Right ventricle myocardium superior (tissue), 1 donor: Measurements from ENCODE around the gene PDCD1LG2. TPM values are rescaled to one million over a fixed set of nuclear protein-coding genes. Genes with fewer than 3 reads are reported as not detected.

ENCODE experiments used
- ATAC-seq: fragments of 200-7000 bp; cut with Tn5 transposase; one replicate; pipeline ENCODE4 v1.9.1; 2020; ENCODE audit warnings: mild to moderate bottlenecking; ENCODE audit not compliant: poor library complexity
- DNase-seq: peaks from one replicate; pipeline ENCODE4 v3.0.0-alpha.2; 2020
- intact Hi-C: fragments of 100-400 bp; cut with DNase I; formaldehyde crosslinking; loops from one replicate; pipeline ENCODE4 v1.11.2; 2022
- total RNA-seq: library from RNA; stranded (reverse); fragmentation: NEBNext Ultra II Directional; extraction: Animal tissue kit (Norgen Biotek cat#: 25700); gene quantifications from one replicate; pipeline ENCODE4 v1.2.1, GENCODE V29; 2021
- donor health status: DM: no; HTN: yes; CAD: no; lungs with severe emphysema.

The PDCD1LG2 gene
- total RNA-seq, 1 donor from 2014 or later = 2.4 TPM

DNA sequence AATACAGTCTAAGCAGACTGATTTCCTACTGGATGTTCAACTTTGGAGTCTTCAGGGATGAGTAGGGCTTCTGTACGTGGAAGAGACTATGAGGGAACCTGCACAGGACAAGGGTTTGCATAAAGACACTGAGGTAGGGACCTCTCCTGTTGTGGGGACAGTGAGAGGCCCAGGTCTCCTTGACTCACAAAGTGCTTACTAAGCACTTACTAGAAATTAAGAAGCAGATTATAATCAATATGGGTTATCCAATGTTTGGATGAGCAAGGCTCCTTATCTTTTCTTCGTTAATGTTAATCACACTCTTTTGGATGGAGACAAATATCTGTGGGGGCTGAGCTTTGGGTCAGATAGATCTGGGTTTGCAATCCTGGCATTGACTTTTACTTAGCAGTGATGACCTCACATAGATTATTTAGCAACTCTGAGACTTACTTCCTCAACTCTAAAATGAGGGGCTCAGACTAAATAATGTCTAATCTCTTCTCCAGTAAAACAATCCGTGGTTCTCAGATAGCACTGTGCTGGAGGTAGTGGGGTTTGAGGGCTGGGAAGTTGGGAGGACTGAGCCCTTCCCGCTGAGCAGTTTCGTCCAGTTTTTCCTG is 45.9 kb downstream of the PDCD1LG2 start:
- no peak for DNase-seq
- ATAC-seq = no peak
- intact Hi-C loops = no loop called here

DNA sequence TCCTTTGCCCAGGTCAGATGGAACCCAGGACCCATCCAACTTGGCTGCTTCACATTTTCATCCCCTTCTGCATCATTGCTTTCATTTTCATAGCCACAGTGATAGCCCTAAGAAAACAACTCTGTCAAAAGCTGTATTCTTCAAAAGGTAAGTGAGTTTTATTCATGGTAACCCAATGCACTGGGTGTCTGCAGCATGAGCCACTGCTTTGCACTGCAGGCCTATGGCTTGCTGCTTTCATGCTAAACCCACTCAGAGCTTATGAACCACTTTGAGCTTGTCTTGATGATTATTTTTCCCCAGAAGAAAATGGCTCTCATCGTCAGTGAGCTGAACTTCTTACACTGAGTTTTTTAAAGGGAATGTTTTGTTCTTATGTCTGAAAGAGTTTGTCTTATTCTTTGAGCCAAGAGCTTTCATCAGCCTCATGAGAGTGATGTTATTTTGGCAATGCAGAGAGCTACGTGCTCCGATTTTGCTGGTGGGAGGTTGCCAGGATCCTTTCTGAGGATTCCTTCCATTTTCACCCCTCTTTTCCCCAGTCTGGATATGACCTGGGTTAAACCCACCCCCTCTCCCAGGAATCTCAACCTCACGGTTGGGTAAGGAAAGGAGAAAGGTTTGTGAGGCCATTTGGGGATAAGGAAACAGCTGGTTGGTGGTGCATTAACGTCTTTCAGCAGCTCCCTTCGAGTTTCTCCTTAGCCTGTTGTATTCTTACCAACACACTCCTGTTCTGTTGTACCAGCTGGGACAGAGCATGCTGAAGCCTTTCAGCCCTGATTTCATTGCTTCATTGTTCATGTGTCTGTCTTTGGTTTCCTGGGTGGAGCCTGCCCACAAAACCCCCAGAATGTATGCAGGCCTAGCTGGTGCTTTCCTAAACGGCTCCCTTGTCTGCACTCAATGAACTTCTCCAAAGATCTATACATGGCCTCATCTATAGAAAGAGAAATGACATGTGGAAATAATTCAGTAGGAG is 47.6 kb downstream of the PDCD1LG2 start:
- peak; percentile 80 for ATAC-seq
- intact Hi-C loops = no loop called here
- no peak for DNase-seq

DNA sequence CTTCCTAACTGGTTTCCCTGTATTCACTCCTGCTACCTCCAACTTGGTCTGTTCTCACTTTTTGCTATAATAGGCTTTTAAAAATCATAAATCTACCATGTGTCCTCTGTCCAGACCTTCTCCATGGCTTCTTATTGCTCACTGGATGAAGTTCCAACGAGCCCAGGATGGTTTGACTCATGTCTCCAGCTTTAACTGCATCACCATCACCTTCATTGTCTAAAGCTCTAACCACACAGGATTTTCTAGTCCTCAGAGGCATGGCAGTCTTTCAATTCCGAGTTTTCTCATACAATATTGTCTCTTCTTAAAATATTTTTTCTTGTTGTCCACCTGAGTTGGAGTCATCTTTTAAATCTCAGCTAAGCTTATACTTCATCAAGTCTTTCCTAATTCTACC is 49.3 kb downstream of the PDCD1LG2 start:
- intact Hi-C loops = no loop called here
- DNase-seq (no peak), ATAC-seq (no peak)

DNA sequence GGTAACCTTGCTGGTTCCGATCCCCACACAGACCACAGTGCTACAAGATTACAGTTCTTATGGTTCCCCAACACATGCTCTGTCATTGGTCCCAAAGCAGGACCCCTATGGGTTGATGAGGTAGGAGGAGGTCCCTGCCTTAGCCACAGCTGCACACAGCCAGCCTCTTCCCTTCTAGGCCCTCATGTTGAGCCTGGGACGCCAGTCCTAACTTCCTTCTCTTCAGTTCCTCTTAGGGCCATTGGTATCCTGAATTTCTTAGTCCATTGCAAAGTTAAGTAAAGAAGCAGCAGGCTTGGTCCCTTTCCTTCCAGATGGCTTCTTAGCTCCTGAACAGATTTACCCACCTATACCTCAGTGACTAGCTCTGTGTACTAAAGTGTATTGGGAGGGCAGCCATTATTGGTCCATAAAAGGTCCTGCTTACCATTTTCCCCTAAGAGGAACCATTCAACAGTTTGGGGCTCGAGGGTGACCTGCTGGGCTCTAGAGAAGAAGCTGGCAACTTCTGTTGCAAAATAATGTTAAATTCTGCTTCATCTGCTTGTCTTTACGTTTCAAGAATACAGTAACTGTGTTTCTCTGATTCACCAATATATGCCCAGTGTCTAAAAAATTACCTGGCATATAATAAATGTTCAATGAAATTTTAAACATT is 50.2 kb downstream of the PDCD1LG2 start:
- DNase-seq (no peak), ATAC-seq (no peak)
- intact Hi-C loops = no loop called here

DNA sequence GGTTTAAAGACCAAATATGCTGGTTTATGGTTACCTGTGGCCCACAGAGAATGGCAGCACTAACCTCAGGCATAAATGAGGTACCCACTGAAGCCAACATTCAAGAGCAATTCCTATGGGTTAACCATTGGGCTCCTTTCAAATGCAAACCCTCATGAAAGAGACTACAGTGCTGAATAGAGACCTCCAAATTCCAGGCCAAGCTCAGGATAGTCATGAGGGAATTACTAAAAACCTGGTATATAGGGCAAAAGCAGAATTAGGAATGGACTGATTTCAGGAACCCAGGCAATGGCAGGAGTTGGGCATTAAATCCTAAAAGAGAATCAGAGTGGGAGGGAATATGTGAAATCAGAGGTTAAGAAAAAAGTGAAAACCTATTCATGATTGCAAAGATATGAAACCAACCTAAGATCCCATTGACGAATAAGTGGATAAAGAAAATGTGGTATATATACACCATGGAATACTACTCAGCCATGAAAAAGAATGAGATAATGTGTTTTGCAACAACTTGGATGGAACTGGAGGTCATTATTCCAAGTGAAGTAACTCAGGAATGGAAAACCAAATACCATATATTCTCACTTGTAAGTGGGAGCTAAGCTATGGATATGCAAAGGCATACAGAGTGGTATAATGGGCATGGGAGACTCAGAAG is 51.6 kb downstream of the PDCD1LG2 start:
- intact Hi-C loops = no loop called here
- no peak for ATAC-seq
- DNase-seq = no peak

DNA sequence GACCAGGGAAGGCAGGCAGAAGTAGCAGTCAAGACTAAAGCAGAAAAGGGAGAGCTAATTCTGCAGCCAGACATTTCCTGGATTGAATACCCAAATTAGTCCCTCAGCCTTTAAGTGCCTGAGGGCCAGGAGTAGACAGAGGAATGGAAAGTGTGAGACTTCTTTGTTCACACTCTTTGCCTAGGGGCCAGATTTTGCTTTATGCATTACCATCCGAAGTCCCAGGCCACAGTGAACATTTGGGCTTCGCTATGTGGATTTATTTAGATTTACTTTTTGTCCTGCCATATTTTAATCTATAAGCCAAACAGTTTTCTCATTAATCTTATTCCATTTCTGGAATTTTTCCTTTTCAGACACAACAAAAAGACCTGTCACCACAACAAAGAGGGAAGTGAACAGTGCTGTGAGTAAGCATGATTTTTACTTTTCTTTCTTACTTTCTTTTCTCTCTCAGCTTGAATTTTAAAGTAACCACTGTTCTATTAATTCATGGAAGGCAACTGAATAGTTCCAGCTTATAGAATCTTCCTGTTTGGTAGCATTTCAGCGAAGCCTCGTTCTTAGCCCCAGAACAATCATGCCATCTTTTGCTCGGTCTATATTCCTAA is 52.6 kb downstream of the PDCD1LG2 start:
- intact Hi-C loops = no loop called here
- ATAC-seq = no peak
- DNase-seq = no peak

DNA sequence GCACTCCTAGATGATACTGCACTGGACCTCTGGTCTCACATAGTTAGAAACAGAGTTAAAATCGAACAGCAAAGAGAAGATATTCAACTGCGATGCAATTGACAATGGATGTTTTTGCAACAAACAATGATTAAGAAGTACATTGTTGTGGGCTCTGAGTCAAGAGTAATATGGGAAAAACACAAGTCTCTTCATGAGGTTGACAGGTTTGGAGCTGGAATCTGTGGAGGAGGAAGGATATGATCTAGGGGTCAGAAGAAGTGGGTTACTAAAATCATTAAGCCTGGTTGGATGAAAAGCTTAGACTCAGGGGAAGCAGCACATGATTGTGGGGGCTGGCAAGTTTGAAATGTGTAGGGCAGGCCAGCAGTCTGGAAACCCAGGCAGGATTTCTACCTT is 53.1 kb downstream of the PDCD1LG2 start:
- ATAC-seq (no peak), DNase-seq (no peak)
- intact Hi-C loops = no loop called here

DNA sequence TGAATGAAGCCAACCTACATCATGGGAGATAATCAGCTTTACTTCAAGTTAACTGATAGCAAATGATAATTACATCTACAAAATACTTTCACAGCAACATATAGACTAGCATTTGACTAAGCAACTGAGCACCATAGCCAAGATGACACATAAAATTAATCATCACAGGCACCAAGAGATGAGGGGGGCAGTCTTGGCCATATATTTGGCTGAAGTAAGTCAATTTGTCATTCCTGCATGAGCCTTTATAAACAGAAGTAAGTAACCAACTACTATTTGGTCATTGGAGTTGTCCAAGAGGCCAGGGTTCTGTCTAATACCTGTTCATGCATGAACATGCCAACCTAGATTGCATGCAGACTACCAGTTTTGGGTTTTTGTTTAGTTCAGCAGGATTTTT is 53.6 kb downstream of the PDCD1LG2 start:
- ATAC-seq (no peak), DNase-seq (no peak)
- intact Hi-C loops = no loop called here

DNA sequence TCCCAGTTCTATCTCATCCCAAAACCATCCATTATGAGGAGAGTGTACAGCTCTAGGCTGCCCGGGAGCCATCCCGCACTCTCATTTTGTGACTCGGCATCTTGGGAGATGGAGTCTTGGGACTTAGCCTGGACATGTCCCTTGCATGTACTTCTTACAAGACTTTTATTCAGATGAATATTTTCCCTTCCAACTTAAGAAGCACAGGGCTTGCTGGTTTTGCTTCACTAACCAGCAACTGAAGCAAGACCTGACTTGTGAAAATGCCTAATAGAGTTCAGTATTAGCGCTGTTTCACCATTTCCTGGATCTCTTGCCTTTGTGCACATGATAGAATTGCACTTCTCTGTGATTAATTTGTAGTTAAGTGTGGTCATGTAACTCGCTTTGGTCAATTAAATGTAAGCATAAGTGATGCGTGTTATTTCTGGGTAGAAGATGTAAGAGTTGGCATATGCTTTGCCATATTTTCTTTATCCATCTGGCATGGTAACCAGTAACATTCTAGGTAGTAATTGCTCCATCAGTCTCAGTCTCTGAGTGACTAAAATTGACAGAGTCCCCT is 55.8 kb downstream of the PDCD1LG2 start:
- intact Hi-C loops = no loop called here
- DNase-seq (no peak), ATAC-seq (no peak)

DNA sequence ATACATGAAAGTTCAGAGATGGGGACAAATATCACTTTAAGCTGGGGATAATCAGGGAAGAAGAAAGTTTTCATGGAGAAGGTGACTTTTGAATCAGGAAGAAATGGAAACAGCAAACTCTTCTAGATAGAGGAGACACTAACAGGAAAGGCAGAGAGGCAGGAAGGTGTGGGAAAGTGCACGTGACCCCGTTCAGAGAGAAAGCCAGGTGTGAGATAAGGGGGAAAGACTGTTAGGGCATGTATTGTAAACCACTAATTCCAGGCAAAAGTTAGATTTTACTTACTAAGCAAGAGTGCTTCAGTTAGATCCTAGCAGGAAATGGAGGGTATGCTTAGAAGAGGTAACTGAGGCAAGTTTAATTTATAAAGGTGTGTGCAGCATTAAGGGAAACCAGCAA is 58.5 kb downstream of the PDCD1LG2 start:
- no peak for DNase-seq
- ATAC-seq = no peak
- intact Hi-C loops = no loop called here

DNA sequence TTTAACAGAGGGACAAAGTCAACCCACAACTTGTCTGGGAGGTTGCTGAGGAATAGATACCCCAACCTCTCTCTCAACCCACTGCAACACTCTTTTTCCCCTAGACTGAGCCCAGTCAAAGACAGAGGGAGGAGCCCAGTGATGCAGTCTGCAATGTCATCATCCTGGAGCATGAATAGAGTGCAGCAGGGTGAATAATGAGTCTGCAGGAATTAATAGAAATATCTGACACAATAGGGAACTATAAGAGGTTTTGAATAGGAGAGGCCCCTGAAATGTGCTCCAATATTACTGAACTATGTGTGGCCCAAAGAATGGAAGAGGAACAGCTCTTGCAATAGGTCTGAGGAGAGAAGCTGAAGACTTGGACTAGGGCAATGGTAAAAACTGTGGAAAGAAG is 59.1 kb downstream of the PDCD1LG2 start:
- peak; percentile 25 for ATAC-seq
- intact Hi-C loops = no loop called here
- DNase-seq = no peak

DNA sequence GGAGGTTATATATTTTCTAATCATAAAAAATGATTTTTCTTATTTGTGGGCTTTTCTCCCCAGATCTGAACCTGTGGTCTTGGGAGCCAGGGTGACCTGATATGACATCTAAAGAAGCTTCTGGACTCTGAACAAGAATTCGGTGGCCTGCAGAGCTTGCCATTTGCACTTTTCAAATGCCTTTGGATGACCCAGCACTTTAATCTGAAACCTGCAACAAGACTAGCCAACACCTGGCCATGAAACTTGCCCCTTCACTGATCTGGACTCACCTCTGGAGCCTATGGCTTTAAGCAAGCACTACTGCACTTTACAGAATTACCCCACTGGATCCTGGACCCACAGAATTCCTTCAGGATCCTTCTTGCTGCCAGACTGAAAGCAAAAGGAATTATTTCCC is 59.6 kb downstream of the PDCD1LG2 start:
- intact Hi-C loops = loop anchor here (10.0 kb wide), 1 partner anchor 45 kb away; no protein-coding TSS in a partner anchor
- ATAC-seq (no peak), DNase-seq (no peak)

DNA sequence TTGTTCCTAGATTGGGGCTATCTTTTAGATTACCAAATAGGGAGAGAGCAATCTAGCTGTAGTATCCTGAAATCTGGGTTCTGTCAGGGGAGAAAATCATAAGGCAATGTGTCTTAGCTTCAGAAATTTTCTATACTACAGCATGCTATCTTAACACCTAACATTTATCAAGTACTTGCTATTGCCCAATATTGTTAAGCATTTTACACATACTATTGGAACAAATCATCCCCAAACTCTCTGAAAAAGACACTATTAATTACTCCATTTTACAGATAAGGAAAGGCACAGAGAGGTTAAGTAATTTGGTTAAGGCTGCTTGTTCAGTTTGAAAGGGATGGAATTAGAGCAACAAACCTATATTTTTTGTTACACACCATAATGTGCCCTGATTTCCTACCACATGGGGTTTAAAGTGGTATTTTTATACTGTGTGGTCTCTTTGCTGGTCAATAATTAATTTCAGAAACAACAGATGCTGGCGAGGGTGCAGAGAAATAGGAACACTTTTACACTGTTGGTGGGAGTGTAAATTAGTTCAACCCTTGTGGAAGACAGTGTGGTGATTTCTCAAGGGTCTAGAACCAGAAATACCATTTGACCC is 61.4 kb downstream of the PDCD1LG2 start:
- intact Hi-C loops = loop anchor here (10.0 kb wide), 1 partner anchor 47 kb away; no protein-coding TSS in a partner anchor
- ATAC-seq (no peak), DNase-seq (no peak)

DNA sequence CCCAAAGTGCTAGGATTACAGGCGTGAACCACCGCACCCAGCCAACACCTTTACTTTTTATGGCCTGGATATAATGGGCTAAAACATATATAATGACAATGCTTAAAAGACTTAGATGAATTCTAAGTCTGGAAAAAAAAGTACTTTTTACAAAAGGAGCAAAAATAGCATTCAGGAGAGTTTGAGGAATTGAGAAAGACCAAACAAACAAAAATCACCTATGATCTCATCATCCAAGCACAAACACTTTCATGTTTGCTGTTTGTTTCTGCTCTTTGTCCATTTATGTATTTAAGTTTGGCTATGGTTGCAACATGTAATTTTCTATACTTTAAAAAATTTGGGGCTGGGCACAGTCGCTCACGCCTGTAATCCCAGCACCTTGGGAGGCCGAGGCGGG is 63.8 kb downstream of the PDCD1LG2 start:
- ATAC-seq (no peak), DNase-seq (no peak)
- intact Hi-C loops = loop anchor here (10.0 kb wide), 1 partner anchor 49 kb away; no protein-coding TSS in a partner anchor

DNA sequence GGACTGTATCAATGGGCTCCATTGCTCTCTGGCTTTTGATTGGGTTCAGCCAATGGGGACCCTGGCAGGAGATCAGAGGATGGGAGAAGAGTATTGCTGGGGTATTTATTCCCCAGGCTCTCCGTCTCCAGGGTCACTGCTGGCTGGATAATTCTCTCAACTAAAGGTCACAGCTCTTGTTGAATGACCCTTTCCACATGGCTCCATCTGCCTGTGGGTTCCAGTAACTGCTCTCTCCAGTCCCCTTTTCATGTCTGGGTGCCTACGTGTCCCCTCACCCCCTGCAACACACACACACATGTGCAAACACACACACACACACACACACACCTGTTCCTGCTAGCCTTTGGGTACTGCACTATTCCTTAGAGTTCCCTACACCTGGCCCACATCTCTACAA is 64.7 kb downstream of the PDCD1LG2 start:
- peak; percentile 29 for ATAC-seq
- intact Hi-C loops = loop anchor here (10.0 kb wide), 1 partner anchor 50 kb away; no protein-coding TSS in a partner anchor

DNA sequence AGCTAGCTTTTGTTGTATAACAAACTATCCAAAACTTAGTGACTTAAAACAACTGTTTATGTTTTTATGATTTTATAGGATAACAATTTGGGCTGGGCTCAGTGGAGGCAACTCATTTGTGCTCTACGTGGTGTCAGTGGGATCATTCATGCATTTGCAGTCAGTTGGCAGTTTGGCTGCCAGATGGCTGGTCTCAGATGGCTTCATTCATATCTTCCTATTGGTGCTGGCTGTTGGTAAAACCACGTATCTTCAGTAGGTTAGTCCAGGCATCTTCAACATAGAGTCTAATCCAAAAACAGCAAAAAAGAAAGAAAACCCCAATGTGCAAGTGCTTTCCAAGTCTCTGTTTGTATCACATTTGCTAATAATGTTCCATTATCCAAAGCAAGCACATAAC is 66.9 kb downstream of the PDCD1LG2 start:
- DNase-seq (no peak), ATAC-seq (no peak)
- intact Hi-C loops = loop anchor here (10.0 kb wide), 1 partner anchor 52 kb away; no protein-coding TSS in a partner anchor

More for the DNA sequence above, 64.7 kb downstream of the PDCD1LG2 start:
- no peak for DNase-seq

DNA sequence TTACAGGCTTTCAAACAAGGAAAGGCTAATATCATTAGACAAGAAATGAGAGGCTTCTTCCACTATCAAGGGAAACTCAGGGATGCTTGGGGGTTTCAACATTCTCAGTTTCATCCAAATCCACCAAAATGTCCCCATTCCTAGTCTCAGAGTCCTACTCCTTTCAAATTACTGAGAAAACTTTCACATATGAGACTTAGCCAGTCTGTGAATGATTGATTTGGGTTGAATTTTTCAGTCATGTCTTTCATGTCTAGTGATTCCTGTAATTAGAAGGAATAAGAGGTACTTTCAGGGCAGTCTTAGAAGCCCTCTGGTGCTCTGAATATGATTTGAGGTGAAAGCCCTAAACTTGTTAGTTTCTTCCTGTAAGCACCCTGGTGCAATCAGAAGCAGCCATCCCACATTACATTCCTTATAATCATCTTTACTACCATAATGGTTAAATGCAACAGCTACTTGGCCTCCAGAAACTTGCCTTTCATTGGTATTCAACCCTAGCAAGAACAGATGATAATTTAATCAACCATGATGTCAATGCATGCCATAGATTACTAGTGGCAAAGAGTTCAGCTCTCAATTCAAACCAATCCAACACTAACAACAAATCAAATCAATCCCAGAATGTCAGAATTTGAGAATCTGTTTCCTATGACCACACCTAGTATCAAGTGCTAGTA is 67.8 kb downstream of the PDCD1LG2 start:
- ATAC-seq = no peak
- intact Hi-C loops = loop anchor here (10.0 kb wide), 1 partner anchor 53 kb away; no protein-coding TSS in a partner anchor
- no peak for DNase-seq
